GM12872 (cell line): ENCODE results near the gene RAPGEF4.

Experiments
- TF ChIP-seq, protein P1 (sequence below): IDR thresholded peaks from 3 replicates; pipeline ENCODE4 v1.5.1; 2011; ENCODE audit warnings: low read depth, mild to moderate bottlenecking, low read length, moderate library complexity; ENCODE audit not compliant: insufficient read depth

Gene RAPGEF4

DNA sequence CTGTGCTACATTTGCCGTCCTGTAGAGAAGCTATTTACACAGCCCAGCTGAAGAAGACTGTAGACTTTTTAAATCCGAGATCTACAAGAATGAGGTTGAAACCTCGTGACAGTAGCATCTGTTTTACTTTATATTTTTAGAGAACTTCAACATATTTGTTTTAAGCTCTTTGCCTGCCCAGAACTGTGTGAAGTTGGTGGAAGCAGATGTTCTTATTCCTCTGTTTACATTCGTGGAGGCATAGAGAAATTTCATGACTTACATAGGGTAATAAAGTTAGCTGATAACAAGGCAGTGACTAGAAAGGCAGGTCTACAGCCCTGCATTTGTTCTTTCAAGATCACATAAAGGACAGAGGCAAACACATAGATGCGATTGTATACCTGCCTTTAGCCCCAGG, 293.0 kb downstream of the RAPGEF4 start:
- TF ChIP-seq, protein P1, sequence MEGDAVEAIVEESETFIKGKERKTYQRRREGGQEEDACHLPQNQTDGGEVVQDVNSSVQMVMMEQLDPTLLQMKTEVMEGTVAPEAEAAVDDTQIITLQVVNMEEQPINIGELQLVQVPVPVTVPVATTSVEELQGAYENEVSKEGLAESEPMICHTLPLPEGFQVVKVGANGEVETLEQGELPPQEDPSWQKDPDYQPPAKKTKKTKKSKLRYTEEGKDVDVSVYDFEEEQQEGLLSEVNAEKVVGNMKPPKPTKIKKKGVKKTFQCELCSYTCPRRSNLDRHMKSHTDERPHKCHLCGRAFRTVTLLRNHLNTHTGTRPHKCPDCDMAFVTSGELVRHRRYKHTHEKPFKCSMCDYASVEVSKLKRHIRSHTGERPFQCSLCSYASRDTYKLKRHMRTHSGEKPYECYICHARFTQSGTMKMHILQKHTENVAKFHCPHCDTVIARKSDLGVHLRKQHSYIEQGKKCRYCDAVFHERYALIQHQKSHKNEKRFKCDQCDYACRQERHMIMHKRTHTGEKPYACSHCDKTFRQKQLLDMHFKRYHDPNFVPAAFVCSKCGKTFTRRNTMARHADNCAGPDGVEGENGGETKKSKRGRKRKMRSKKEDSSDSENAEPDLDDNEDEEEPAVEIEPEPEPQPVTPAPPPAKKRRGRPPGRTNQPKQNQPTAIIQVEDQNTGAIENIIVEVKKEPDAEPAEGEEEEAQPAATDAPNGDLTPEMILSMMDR = no peak

DNA sequence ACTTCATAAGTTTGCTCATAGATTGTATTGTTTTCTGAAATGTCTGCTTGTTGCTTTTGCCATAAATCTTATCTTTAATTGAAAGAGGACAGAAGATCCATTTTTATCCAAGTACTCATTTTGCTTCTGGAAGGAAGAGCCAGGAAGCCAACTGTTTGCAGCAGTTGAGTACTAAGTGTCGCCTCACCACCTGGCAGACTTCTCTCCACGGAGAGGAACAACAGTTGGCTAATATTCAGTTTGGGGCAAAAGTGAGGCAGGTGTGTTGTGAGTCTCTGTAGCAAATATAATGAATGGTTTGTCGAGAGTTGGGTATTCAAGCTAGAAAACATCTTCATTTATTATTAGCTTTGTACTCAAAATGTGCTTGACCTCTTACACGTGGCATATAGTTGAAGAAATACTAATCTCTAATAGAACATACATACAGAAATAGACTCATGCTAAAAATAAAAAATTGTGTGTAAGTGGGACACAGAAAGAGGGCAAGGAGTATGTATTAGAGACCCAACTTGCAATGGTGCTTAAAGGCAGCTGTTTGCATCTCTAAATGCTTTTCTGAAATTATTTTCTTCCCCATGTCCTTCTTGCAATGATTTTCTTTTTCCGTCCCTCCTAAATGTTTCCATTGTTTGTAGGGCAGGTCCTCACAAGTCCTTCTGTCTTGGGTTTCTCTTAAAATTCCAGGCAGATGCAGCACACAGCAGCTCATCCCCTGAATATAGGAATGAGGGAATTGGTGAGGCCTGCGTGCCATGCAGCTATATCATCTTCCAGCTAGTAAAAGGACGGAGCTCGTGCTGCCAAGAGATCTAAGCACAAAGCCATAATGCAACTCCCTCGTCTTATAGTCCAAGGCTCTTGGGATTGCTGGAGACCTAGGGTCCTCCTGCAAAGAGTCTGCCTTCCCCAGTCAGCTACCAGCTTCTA, 295.2 kb downstream of the RAPGEF4 start:
- TF ChIP-seq, protein P1 = no peak

DNA sequence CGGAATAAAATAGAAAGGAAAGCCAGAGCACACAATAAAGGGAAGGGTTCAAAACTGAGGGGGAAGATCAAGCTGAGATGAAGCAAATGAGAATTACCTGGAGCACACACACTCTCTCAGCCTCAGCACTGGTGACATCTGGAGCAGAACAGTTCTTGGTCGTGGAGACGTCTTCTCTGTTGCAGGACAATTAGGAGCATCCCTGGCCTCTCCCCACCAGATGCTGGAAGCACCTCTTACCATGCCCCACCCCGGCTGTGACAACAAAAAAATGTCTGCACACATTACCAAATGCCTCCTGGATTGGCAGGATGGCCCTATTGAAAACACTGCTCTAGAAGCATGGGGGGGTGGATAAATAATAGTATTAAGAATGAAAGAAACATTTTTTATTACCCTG, 296.4 kb downstream of the RAPGEF4 start:
- TF ChIP-seq, protein P1 = no peak

DNA sequence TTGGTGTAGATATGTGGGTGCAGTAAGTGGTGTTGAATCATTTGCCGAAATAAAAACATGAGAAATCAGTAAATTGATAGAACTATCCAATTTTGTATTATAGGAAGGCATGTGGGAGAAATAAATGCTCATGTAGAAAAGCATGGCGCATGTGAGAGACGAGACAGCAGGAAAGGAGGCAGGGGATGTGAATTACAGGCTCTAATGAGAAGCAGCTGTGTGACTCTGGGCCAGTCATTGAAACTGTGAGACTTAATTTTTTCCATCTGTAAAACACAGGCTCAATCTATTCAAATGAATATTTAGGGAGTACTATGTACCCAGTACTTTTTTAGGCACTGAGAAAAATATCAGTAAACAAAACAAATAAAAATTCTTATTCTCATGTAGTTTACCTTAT, 297.4 kb downstream of the RAPGEF4 start:
- TF ChIP-seq, protein P1 = no peak

DNA sequence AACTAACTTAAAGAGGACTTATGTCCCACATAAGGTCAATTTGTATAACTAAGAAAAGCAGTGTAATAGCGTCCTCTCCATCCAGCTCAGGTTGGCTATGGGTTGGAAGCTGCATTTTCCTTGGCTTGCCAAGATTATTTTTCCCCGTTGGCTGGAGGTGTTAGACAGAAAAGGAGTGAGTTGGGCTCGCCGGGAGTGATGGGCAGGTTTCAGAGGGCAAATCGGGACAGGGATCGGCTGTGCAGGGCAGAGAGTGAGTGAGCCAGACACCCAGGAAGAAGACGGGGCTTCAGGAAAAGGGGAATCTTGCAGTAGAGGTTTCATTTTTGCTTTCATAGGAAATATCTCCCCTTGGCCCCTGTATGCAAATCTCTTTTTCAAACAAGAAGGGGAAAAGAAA, 298.5 kb downstream of the RAPGEF4 start:
- TF ChIP-seq, protein P1 = no peak

DNA sequence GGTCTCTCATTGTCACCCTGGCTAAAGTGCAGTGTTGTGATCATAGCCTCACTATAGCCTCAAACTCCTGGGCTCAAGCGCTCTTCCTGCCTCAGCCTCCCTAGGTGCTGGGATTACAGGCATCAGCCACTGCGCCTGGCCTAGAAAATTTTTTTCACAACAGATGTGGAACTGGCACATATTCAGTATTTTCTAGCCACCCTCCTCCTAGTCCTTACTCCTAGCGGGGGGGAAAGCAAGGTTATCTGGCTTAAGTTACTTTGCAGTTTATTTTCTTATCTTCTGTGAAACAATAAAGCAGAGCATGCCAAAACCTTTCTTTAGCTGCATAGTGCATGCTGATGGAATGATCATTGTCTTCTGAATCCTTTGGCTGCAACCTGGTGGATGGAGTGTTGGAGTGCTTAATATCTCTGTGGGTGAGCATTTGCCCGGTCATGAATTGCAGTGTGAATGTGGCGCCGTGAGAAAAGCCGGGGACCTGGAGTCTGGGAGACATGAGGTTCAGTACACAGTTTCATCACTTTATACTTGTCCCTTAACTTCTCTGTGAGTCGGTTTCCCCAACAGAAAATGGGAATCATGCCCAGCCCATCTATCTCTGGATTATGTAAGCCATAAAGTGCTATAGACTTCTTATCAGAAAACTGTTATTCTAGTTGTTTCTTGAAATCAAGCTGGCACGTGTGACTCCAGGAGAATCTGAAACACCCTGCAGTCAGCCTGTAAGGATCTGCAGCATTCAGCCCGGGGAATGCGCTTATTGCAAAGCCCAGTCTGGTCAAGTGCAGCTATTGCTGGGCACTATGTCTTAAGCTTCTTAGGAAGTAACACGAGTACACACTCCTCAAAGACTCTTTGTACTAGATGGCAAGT, 301.8 kb downstream of the RAPGEF4 start:
- TF ChIP-seq, protein P1 = no peak

DNA sequence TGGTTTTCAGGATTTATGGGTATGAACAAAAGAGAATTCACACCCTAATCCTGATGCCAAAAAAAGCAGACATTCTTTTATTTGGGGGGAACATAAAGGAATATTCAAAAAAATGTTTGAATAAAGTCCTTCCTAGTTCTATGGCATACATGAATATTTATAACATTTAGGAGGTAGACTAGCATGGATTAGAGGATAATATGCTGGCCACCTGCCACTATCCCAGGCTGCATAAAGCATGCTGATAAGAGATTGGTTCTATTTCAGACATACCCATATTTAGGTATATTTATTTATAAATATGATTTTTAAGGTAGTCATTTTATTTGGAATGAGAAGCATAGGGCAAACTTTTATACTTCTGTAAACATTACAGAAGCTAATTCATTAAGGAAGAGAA, 305.1 kb downstream of the RAPGEF4 start:
- TF ChIP-seq, protein P1 = no peak
